SH-SY5Y (cell line): ENCODE measurements around the gene ADARB2.

Experiments used
- GATA2 ChIP-seq: IDR thresholded peaks from 2 replicates; pipeline ENCODE4 v1.6.1; 2011; ENCODE audit warnings: mild to moderate bottlenecking, low read depth, low read length
- GATA3 ChIP-seq: IDR thresholded peaks from 2 replicates; pipeline ENCODE4 v1.6.1; 2011; ENCODE audit warnings: low read depth, mild to moderate bottlenecking, low read length, moderate library complexity

- TF ChIP-seq GATA2, result no peak
- no peak for TF ChIP-seq GATA3
These were observed 566.1 kb downstream of the ADARB2 start for GRCh38 chr10:1171182-1171581.
